NCI-H510A treated with DMSO at 0.1 percent for 48 hours (cell line): Measurements from ENCODE around the gene ZIK1.

Experiments used
- DNase-seq: peaks from one replicate; lab custom pipeline; 2025; lab: John Stamatoyannopoulos, UW

Gene ZIK1

GRCh38 chr19:57583521-57584416 is at the start of gene ZIK1:
ZIK1 (plus strand) TSS chr19:57584145; CDS start chr19:57584357, 212 bp downstream.
- DNase-seq, result peak; percentile 77

- no peak for DNase-seq
Measured at GRCh38 chr19:57537953-57538547, 45.9 kb upstream of the ZIK1 start.

GRCh38 chr19:57546513-57546912 is 37.4 kb upstream of the ZIK1 start:
- no peak for DNase-seq

- no peak for DNase-seq
Measured at GRCh38 chr19:57552432-57552831, 31.5 kb upstream of the ZIK1 start.

- DNase-seq, result no peak
Measured at GRCh38 chr19:57557659-57558058, 26.3 kb upstream of the ZIK1 start.

- no peak for DNase-seq
Measured at GRCh38 chr19:57558525-57558924, 25.4 kb upstream of the ZIK1 start.

GRCh38 chr19:57559008-57559403 is 24.9 kb upstream of the ZIK1 start:
- peak; percentile 4 for DNase-seq

GRCh38 chr19:57559404-57560025 is 24.4 kb upstream of the ZIK1 start, which contains the start of gene ZNF550:
ZNF550 (minus strand) TSS chr19:57559863; CDS start chr19:57559682, 181 bp downstream.
- DNase-seq, result peak; percentile 83

- no peak for DNase-seq
Measured at GRCh38 chr19:57560049-57560491, 23.9 kb upstream of the ZIK1 start.

GRCh38 chr19:57563547-57563946 is 20.4 kb upstream of the ZIK1 start:
- DNase-seq, result no peak

- DNase-seq, result no peak
Measured at GRCh38 chr19:57566396-57567265, 17.3 kb upstream of the ZIK1 start.

GRCh38 chr19:57570707-57571106 is 13.2 kb upstream of the ZIK1 start:
- no peak for DNase-seq

GRCh38 chr19:57572415-57572947 is 11.5 kb upstream of the ZIK1 start:
- no peak for DNase-seq

GRCh38 chr19:57576661-57577060 is 7.3 kb upstream of the ZIK1 start:
- DNase-seq, result no peak

GRCh38 chr19:57578487-57579205 is 5.3 kb upstream of the ZIK1 start, which contains the start of gene ZNF416:
ZNF416 (minus strand) TSS chr19:57578911; CDS start chr19:57578704, 207 bp downstream.
- peak; percentile 95 for DNase-seq

- no peak for DNase-seq
Measured at GRCh38 chr19:57583104-57583520, 833 bp upstream of the ZIK1 start.

- no peak for DNase-seq
Measured at GRCh38 chr19:57587529-57587928, 3.6 kb downstream of the ZIK1 start.

- no peak for DNase-seq
Measured at GRCh38 chr19:57599377-57599760, 15.4 kb downstream of the ZIK1 start.

GRCh38 chr19:57599761-57600383 is 15.9 kb downstream of the ZIK1 start, which contains the start of gene ZNF530:
ZNF530 (plus strand) TSS chr19:57599885; CDS start chr19:57604346, 4,461 bp downstream.
- peak; percentile 81 for DNase-seq

- DNase-seq, result no peak
Measured at GRCh38 chr19:57606931-57607330, 23.0 kb downstream of the ZIK1 start.
